WTC11 (cell line): Measurements from ENCODE around the gene INPP4A. TPM values are rescaled to one million over a fixed set of nuclear protein-coding genes. Genes with fewer than 3 reads are reported as not detected.

ENCODE experiments used
- ATAC-seq: fragments of 200-7000 bp; cut with Tn5 transposase; 2 replicates; pipeline ENCODE4 v1.10.0; 2021; ENCODE audit warnings: mild to moderate bottlenecking, moderate library complexity
- CTCF ChIA-PET: fragments of 300-600 bp; sonication (Branson Sonifier 250); formaldehyde crosslinking; loops from one replicate; lab custom pipeline; 2021; ENCODE audit warnings: antibody characterized with exemption; lab: Charles Lee
- POLR2A ChIA-PET: fragments of 350-600 bp; sonication (Branson Sonifier 250); formaldehyde crosslinking; loops from one replicate; lab custom pipeline; 2021; ENCODE audit warnings: antibody characterized with exemption; lab: Charles Lee
- DNase-seq: peaks from one replicate; pipeline ENCODE4 v3.0.0; 2021; ENCODE audit warnings: low spot score
- H3K27ac Mint-ChIP-seq: 2 replicates; pipeline ENCODE4 v1.8.0; 2021; ENCODE audit warnings: mixed read lengths
- H3K27me3 Mint-ChIP-seq: 2 replicates; pipeline ENCODE4 v1.8.0; 2021; ENCODE audit warnings: low read depth, mild to moderate bottlenecking, moderate library complexity, mixed read lengths
- H3K36me3 Mint-ChIP-seq: 2 replicates; pipeline ENCODE4 v1.8.0; 2021; ENCODE audit warnings: mixed read lengths
- H3K4me1 Mint-ChIP-seq: 2 replicates; pipeline ENCODE4 v1.8.0; 2022; ENCODE audit warnings: mixed read lengths
- H3K4me3 Mint-ChIP-seq: 2 replicates; pipeline ENCODE4 v1.8.0; 2021; ENCODE audit warnings: mild to moderate bottlenecking, moderate library complexity, mixed read lengths
- H3K9me3 Mint-ChIP-seq: 2 replicates; pipeline ENCODE4 v1.8.0; 2021; ENCODE audit warnings: mixed read lengths
- CREM ChIP-seq: sonication (generic); formaldehyde crosslinking; IDR thresholded peaks from 2 replicates; pipeline ENCODE4 v1.8.1; 2022; ENCODE audit warnings: mild to moderate bottlenecking, missing genetic modification reagents, moderate library complexity
- ELF4 ChIP-seq: sonication (generic); formaldehyde crosslinking; IDR thresholded peaks from 2 replicates; pipeline ENCODE4 v1.8.1; 2022; ENCODE audit warnings: low read depth, mild to moderate bottlenecking, moderate library complexity, missing genetic modification reagents
- GRHL2 ChIP-seq: fragments of 250-450 bp; sonication (Bioruptor Pico); IDR thresholded peaks from 2 replicates; pipeline ENCODE4 v1.8.0; 2022; ENCODE audit warnings: mild to moderate bottlenecking, moderate library complexity; ENCODE audit not compliant: insufficient replicate concordance, severe bottlenecking
- SMAD3 ChIP-seq: sonication (generic); formaldehyde crosslinking; IDR thresholded peaks from 2 replicates; pipeline ENCODE4 v1.8.0; 2022; ENCODE audit warnings: missing genetic modification reagents, mild to moderate bottlenecking, borderline replicate concordance
- TCF7 ChIP-seq: sonication (generic); formaldehyde crosslinking; IDR thresholded peaks from 2 replicates; pipeline ENCODE4 v1.8.0; 2022; ENCODE audit warnings: mild to moderate bottlenecking, low read depth, missing genetic modification reagents, moderate library complexity
- total RNA-seq: library from RNA; stranded (reverse); gene quantifications from 3 replicates; pipeline ENCODE4 v1.2.3, GENCODE V29; 2021
- TF ChIP-seq, protein P1 (sequence below): fragments of 250-450 bp; sonication (Bioruptor Pico); IDR thresholded peaks from 2 replicates; pipeline ENCODE4 v1.9.0; 2021; ENCODE audit warnings: mild to moderate bottlenecking, borderline replicate concordance
- TF ChIP-seq, protein P2 (sequence below): sonication (generic); formaldehyde crosslinking; IDR thresholded peaks from 2 replicates; pipeline ENCODE4 v1.8.0; 2023; ENCODE audit warnings: mild to moderate bottlenecking, missing genetic modification reagents
- TF ChIP-seq, protein P3 (sequence below): sonication (generic); formaldehyde crosslinking; IDR thresholded peaks from 2 replicates; pipeline ENCODE4 v1.8.0; 2022; ENCODE audit warnings: mild to moderate bottlenecking, missing genetic modification reagents
- TF ChIP-seq, protein P4 (sequence below): fragments of 250-450 bp; sonication (Bioruptor Pico); IDR thresholded peaks from 2 replicates; pipeline ENCODE4 v1.9.0; 2021; ENCODE audit warnings: mild to moderate bottlenecking
- TF ChIP-seq, protein P5 (sequence below): fragments of 250-450 bp; sonication (Bioruptor Pico); IDR thresholded peaks from 2 replicates; pipeline ENCODE4 v1.8.0; 2021; ENCODE audit warnings: mild to moderate bottlenecking

Gene INPP4A
- total RNA-seq, 1 experiment from 2014 or later = 38.3 TPM

DNA sequence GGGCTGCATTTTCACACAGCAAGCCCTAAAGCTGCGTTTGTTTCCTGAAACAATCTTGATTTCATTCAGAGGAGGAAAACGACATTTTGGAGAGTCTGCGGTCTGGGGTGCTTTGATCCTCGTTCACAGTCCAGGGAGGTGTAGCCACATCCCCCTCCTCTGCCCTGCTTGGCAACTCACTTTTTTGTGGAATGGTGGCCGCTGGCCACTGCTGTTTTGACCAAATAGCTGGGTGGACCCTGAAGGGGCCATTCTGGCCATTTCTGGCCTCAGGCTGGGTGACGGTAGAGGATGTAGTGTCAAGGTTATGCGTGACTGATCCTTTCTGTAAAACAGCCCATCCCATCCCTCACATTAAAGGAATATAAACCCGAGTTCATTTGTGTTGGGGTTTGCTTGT lies 62.2 kb downstream of the INPP4A start (continued):
- TF ChIP-seq, protein P1, sequence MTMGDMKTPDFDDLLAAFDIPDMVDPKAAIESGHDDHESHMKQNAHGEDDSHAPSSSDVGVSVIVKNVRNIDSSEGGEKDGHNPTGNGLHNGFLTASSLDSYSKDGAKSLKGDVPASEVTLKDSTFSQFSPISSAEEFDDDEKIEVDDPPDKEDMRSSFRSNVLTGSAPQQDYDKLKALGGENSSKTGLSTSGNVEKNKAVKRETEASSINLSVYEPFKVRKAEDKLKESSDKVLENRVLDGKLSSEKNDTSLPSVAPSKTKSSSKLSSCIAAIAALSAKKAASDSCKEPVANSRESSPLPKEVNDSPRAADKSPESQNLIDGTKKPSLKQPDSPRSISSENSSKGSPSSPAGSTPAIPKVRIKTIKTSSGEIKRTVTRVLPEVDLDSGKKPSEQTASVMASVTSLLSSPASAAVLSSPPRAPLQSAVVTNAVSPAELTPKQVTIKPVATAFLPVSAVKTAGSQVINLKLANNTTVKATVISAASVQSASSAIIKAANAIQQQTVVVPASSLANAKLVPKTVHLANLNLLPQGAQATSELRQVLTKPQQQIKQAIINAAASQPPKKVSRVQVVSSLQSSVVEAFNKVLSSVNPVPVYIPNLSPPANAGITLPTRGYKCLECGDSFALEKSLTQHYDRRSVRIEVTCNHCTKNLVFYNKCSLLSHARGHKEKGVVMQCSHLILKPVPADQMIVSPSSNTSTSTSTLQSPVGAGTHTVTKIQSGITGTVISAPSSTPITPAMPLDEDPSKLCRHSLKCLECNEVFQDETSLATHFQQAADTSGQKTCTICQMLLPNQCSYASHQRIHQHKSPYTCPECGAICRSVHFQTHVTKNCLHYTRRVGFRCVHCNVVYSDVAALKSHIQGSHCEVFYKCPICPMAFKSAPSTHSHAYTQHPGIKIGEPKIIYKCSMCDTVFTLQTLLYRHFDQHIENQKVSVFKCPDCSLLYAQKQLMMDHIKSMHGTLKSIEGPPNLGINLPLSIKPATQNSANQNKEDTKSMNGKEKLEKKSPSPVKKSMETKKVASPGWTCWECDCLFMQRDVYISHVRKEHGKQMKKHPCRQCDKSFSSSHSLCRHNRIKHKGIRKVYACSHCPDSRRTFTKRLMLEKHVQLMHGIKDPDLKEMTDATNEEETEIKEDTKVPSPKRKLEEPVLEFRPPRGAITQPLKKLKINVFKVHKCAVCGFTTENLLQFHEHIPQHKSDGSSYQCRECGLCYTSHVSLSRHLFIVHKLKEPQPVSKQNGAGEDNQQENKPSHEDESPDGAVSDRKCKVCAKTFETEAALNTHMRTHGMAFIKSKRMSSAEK = no peak
- TF ChIP-seq, protein P2, sequence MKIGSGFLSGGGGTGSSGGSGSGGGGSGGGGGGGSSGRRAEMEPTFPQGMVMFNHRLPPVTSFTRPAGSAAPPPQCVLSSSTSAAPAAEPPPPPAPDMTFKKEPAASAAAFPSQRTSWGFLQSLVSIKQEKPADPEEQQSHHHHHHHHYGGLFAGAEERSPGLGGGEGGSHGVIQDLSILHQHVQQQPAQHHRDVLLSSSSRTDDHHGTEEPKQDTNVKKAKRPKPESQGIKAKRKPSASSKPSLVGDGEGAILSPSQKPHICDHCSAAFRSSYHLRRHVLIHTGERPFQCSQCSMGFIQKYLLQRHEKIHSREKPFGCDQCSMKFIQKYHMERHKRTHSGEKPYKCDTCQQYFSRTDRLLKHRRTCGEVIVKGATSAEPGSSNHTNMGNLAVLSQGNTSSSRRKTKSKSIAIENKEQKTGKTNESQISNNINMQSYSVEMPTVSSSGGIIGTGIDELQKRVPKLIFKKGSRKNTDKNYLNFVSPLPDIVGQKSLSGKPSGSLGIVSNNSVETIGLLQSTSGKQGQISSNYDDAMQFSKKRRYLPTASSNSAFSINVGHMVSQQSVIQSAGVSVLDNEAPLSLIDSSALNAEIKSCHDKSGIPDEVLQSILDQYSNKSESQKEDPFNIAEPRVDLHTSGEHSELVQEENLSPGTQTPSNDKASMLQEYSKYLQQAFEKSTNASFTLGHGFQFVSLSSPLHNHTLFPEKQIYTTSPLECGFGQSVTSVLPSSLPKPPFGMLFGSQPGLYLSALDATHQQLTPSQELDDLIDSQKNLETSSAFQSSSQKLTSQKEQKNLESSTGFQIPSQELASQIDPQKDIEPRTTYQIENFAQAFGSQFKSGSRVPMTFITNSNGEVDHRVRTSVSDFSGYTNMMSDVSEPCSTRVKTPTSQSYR (CRISPR knock-in tag) = no peak
- TF ChIP-seq, protein P3, sequence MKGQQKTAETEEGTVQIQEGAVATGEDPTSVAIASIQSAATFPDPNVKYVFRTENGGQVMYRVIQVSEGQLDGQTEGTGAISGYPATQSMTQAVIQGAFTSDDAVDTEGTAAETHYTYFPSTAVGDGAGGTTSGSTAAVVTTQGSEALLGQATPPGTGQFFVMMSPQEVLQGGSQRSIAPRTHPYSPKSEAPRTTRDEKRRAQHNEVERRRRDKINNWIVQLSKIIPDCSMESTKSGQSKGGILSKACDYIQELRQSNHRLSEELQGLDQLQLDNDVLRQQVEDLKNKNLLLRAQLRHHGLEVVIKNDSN (CRISPR knock-in tag) = no peak
- no peak for TF ChIP-seq ELF4 (CRISPR knock-in tag)
- no peak for TF ChIP-seq CREM
- TF ChIP-seq, protein P4, sequence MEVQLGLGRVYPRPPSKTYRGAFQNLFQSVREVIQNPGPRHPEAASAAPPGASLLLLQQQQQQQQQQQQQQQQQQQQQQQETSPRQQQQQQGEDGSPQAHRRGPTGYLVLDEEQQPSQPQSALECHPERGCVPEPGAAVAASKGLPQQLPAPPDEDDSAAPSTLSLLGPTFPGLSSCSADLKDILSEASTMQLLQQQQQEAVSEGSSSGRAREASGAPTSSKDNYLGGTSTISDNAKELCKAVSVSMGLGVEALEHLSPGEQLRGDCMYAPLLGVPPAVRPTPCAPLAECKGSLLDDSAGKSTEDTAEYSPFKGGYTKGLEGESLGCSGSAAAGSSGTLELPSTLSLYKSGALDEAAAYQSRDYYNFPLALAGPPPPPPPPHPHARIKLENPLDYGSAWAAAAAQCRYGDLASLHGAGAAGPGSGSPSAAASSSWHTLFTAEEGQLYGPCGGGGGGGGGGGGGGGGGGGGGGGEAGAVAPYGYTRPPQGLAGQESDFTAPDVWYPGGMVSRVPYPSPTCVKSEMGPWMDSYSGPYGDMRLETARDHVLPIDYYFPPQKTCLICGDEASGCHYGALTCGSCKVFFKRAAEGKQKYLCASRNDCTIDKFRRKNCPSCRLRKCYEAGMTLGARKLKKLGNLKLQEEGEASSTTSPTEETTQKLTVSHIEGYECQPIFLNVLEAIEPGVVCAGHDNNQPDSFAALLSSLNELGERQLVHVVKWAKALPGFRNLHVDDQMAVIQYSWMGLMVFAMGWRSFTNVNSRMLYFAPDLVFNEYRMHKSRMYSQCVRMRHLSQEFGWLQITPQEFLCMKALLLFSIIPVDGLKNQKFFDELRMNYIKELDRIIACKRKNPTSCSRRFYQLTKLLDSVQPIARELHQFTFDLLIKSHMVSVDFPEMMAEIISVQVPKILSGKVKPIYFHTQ (CRISPR knock-in tag) = no peak
- TF ChIP-seq, protein P5, sequence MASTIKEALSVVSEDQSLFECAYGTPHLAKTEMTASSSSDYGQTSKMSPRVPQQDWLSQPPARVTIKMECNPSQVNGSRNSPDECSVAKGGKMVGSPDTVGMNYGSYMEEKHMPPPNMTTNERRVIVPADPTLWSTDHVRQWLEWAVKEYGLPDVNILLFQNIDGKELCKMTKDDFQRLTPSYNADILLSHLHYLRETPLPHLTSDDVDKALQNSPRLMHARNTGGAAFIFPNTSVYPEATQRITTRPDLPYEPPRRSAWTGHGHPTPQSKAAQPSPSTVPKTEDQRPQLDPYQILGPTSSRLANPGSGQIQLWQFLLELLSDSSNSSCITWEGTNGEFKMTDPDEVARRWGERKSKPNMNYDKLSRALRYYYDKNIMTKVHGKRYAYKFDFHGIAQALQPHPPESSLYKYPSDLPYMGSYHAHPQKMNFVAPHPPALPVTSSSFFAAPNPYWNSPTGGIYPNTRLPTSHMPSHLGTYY (CRISPR knock-in tag) = no peak

DNA sequence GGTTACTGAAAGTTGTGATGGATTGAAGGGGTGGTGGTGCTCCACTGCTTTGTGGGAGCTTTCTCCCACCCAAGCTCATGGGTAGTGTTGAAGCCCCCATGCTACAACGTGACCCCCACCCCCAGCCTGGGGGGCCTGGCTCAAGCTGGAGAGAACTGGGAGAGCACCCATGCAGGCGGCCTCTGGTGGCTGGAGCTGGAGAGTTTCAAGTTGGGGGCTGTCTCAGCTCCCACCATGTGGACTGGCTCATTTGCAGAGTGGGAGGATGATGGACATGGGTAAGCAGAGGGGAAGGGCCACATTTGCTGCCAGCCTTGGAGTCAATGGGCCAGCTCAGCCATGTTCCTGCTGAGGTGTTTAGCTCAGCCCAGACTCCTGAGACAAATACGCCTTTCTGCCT lies 62.8 kb downstream of the INPP4A start:
- Mint-ChIP-seq H3K27ac (0 out of 2 replicates have a peak overlapping the region, but pooled peaks have one; percentile 43), H3K4me1 (peaks cover 26% of the 10 kb centered on the region), H3K9me3 (no peaks in the 10 kb centered on the region), H3K4me3 (no peak overlapping the region), H3K27me3 (no peaks in the 10 kb centered on the region), H3K36me3 (peaks cover 3% of the 10 kb centered on the region; the same call in 1 of the 2 replicates)
- no peak for ATAC-seq
- CTCF ChIA-PET = interaction anchor here (0.5 to 1.2 kb wide), 2 partner anchors 20 to 145 kb away, joined by 4 to 6 read pairs; no protein-coding TSS in a partner anchor
- no peak for DNase-seq
- TF ChIP-seq TCF7 (CRISPR knock-in tag) (no peak), GRHL2 (CRISPR knock-in tag) (no peak), SMAD3 (CRISPR knock-in tag) (no peak)
- TF ChIP-seq, all 79 proteins: peak for 0
- POLR2A ChIA-PET = no interaction called here
